ENCODE measurements around the gene GTPBP2. TPM values are rescaled to one million over a fixed set of nuclear protein-coding genes. Genes with fewer than 3 reads are reported as not detected.

The GTPBP2 gene
- total and polyA plus RNA-seq, 2 of the 4 experiments (the other 2 are of a cell fraction), result 38.4 to 86.6 TPM

DNA sequence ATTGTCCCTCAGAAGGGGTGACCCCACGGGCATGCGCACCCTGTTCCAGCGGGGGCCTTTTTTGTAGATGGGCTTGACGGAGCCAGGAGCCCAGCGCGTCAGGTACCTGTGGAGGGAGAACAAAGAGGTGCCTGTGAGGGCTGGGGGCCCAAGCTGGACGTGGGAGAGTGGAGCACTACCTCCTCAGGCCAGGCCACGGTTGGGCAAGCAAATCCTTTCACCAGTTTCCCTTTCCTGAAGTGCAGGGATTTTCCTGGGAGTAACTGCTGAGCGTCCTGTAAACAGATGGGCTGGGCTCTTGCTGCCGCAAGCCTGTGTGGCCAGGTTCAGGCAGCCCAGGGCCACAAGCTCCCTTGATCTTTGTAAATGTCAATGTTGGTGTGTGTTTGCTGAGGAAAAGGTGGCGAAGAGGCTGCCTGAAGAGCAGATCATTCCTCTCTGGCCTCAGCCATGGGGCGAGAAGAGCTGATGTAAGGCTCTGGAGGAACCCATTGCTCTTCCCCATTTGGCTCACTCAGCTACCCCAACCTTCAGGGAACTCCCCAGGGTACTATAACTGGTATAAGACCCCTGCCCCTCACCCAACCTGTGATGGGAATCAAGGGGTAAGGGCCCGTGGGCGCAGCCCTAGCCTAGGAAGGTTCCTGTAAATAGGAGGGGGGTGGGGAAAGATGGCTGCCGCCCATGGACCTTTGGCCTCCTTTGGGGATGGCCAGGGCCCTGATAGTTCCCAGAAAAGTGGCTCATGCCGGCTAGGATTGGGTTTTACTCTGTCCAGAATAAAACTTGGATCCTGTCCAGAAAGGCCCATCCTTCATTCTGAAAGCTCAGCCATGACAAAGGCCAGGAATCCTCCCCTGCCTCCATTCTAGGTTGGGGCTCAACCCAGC, 43.0 kb upstream of the GTPBP2 start:
- Histone ChIP-seq H2BK20ac (ENCODE audit: low read depth, low read length) (no peak overlapping the region), H4K5ac (ENCODE audit: low read depth, low read length) (no peak overlapping the region), H4K91ac (ENCODE audit: insufficient read depth, low read depth, low read length) (no peak overlapping the region), H2AK5ac (ENCODE audit: low read depth, low read length) (no peak overlapping the region), H3K9me3 (ENCODE audit: control insufficient read depth, insufficient read depth, low read length) (no peaks in the 10 kb centered on the region), H3K9me1 (ENCODE audit: insufficient read depth, low read length) (peaks cover 16% of the 10 kb centered on the region; the same call in 1 of the 2 replicates), H3K36me3 (ENCODE audit: control insufficient read depth, insufficient read depth, low read length) (peaks cover 50% of the 10 kb centered on the region), H3K4me2 (ENCODE audit: low read depth, low read length) (no peak overlapping the region), H4K8ac (ENCODE audit: low read depth in 2 of 2, low read length in 2 of 2) (no peak overlapping the region), H3K27me3 (ENCODE audit: control insufficient read depth, insufficient read depth, low read length) (no peaks in the 10 kb centered on the region), H3K4ac (ENCODE audit: low read depth, low read length) (no peak overlapping the region), H4K20me1 (ENCODE audit: insufficient read depth, low read length) (no peaks in the 10 kb centered on the region; the same call in 1 of the 2 replicates), H3K14ac (replicated peaks; ENCODE audit: low read depth, low read length) (no peak overlapping the region), H3K56ac (ENCODE audit: extremely low read depth, insufficient read depth, low read length) (no peak overlapping the region), H3K27ac (ENCODE audit: insufficient read depth, low read length) (no peak overlapping the region), H2AK9ac (replicated peaks; ENCODE audit: low read depth, low read length, poor library complexity) (no peak overlapping the region), H2BK120ac (ENCODE audit: low read depth, low read length) (no peak overlapping the region), H3K4me3 (ENCODE audit: insufficient read depth, low read depth, low read length) (no peak overlapping the region), H3K4me1 (ENCODE audit: control insufficient read depth, insufficient read depth, low read length) (peaks cover 17% of the 10 kb centered on the region), H3K9ac (ENCODE audit: low read depth, low read length) (no peak overlapping the region), H3K79me1 (ENCODE audit: low read depth in 1 of 2, low read length in 2 of 2) (peaks cover 0 to 4% of the 10 kb centered on the region in 2 experiments; a peak in 1 of 4 replicates), H2BK15ac (ENCODE audit: low read depth, low read length) (no peak overlapping the region), H3K18ac (ENCODE audit: low read depth, low read length) (no peak overlapping the region), H2AFZ (replicated peaks; ENCODE audit: low read length, poor library complexity) (no peak overlapping the region), H3K23ac (ENCODE audit: low read depth, low read length) (no peak overlapping the region), H2BK5ac (ENCODE audit: low read depth, low read length, poor library complexity, severe bottlenecking) (no peak overlapping the region)
- no TSS peak for BruUV-seq (replicated peaks)
- ChIA-PET CTCF (interaction anchor here (0.6 kb wide), 1 partner anchor 102 kb away, joined by 3 read pairs; no protein-coding TSS in a partner anchor), POLR2A (ENCODE audit: unreplicated experiment) (no interaction called here)
- no CpG with 5 or more reads among the region's 16 CpGs for WGBS, 2 experiments (ENCODE audit: extremely low coverage in 2 of 2, insufficient read length in 1 of 2)
- ATAC-seq (ENCODE audit: low read depth) (no peak), DNase-seq (no peak)
- TF ChIP-seq, protein P1, sequence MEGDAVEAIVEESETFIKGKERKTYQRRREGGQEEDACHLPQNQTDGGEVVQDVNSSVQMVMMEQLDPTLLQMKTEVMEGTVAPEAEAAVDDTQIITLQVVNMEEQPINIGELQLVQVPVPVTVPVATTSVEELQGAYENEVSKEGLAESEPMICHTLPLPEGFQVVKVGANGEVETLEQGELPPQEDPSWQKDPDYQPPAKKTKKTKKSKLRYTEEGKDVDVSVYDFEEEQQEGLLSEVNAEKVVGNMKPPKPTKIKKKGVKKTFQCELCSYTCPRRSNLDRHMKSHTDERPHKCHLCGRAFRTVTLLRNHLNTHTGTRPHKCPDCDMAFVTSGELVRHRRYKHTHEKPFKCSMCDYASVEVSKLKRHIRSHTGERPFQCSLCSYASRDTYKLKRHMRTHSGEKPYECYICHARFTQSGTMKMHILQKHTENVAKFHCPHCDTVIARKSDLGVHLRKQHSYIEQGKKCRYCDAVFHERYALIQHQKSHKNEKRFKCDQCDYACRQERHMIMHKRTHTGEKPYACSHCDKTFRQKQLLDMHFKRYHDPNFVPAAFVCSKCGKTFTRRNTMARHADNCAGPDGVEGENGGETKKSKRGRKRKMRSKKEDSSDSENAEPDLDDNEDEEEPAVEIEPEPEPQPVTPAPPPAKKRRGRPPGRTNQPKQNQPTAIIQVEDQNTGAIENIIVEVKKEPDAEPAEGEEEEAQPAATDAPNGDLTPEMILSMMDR (conservative IDR thresholded peaks at IDR 0.05; ENCODE audit: low read depth, low read length), result no peak
- TF ChIP-seq RFX5 (IDR thresholded peaks at IDR 0.05; ENCODE audit: low read depth, low read length) (no peak), CHD1 (IDR thresholded peaks at IDR 0.05; ENCODE audit: low read depth, low read length) (no peak), CEBPB (IDR thresholded peaks at IDR 0.05; ENCODE audit: low read depth, low read length) (no peak), FOS (IDR thresholded peaks at IDR 0.05; ENCODE audit: low read depth, low read length) (no peak)
- TF ChIP-seq, protein P2, sequence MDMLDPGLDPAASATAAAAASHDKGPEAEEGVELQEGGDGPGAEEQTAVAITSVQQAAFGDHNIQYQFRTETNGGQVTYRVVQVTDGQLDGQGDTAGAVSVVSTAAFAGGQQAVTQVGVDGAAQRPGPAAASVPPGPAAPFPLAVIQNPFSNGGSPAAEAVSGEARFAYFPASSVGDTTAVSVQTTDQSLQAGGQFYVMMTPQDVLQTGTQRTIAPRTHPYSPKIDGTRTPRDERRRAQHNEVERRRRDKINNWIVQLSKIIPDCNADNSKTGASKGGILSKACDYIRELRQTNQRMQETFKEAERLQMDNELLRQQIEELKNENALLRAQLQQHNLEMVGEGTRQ (IDR thresholded peaks at IDR 0.05; ENCODE audit: low read depth, low read length), result no peak
- dilution Hi-C loops (cut with HindIII; ENCODE audit: low sequenced_read_pairs, unreplicated experiment) (no loop called here), in situ Hi-C loops (cut with MboI; ENCODE audit: low sequenced_read_pairs) (no loop called here), intact Hi-C loops (cut with micrococcal nuclease) (no loop called here)

Measured in IMR-90 (cell line).